ENCODE data around the gene SPINT3.

SPINT3 gene

GRCh38 chr20:45547206-45547770, 31.9 kb upstream of the SPINT3 start, which contains the start of gene EPPIN:
TSS of gene EPPIN (minus strand) at chr20:45547401. CDS start at chr20:45547357, 44 bp downstream.
- TF ChIP-seq, protein P1, sequence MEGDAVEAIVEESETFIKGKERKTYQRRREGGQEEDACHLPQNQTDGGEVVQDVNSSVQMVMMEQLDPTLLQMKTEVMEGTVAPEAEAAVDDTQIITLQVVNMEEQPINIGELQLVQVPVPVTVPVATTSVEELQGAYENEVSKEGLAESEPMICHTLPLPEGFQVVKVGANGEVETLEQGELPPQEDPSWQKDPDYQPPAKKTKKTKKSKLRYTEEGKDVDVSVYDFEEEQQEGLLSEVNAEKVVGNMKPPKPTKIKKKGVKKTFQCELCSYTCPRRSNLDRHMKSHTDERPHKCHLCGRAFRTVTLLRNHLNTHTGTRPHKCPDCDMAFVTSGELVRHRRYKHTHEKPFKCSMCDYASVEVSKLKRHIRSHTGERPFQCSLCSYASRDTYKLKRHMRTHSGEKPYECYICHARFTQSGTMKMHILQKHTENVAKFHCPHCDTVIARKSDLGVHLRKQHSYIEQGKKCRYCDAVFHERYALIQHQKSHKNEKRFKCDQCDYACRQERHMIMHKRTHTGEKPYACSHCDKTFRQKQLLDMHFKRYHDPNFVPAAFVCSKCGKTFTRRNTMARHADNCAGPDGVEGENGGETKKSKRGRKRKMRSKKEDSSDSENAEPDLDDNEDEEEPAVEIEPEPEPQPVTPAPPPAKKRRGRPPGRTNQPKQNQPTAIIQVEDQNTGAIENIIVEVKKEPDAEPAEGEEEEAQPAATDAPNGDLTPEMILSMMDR (conservative IDR thresholded peaks at IDR 0.05; ENCODE audit: low read length) = no peak
- no peak for DNase-seq (ENCODE audit: low read depth)
- H3K4me3 ChIP-seq (ENCODE audit: low read length) = no peak within 1 kb of the TSS

DNA sequence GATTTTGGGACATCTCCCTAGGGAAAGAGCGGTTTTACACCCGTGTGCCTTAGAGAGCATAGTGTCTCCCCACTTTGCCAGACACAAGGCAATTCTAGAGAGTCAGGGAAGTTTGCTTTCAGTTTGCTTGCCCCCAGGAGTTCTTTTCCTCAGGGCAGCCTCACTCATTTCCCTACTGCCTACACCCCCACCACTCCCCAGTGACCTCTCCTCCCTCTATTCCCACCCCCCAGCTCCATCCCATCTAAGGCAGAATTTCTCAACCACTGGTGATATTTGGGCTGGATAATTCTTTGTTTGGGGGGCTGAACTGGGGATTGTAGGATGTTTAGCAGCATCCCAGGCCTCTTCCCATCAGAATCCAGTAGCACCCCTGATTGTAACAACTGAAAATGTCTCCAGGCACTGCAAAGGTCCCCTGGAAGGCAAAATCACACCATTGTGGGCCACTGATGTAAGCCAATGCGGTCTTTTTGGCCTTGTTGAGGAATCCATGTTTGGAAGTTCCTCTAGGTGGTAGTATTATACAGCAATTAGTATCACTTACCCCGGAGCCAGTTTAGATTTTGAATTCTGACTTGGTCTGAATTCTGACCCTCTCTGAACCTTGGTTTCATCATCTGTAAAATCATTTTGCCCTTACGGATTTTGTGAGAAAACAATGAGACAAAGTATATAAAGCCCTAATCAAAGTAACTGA, 30.5 kb upstream of the SPINT3 start:
- no peak overlapping the region for H3K4me3 ChIP-seq (ENCODE audit: low read length)
- TF ChIP-seq, protein P1 (conservative IDR thresholded peaks at IDR 0.05; ENCODE audit: low read length) = peak; percentile 51
- DNase-seq (ENCODE audit: low read depth) = peak; percentile 40

DNA sequence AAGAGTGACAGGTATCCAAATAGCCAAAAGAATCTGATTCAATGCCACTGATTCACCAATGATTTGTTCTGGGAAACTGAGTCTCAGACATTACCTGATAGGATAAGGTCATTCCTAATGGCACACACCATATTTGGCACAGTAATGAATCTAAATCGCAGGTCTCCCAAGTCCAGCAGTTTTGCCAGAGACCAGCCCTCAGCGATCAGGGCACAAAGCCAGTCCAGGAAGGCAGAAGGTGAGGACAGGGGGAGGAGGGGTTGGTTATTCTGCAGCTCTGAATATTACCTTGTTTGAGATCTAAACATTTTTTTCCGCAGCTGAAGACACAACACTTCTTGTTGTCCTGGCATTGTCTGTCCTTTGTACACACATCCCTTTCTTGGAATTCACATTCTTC, 29.9 kb upstream of the SPINT3 start:
- DNase-seq (ENCODE audit: low read depth) = no peak
- no peak overlapping the region for H3K4me3 ChIP-seq (ENCODE audit: low read length)
- TF ChIP-seq, protein P1 (conservative IDR thresholded peaks at IDR 0.05; ENCODE audit: low read length) = no peak

DNA sequence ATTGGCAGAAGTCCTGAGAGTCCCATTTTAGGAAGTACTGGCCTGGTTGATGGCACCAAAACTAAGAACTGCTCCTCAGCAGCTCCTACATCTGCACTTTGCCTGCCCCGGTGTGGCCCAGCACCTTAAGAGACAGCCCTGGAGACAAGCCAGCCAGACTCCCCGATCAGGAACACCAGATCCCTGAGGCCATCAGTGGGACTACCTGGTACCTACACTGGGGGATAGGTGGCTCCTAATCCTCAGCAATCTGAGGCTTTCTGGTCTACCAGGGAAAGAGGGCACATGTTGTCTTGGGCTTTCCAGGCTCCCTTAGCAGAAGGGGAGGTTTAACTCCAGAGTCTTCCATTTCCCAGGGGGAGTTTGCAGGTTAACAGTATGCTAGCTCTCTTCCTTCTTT, 24.0 kb upstream of the SPINT3 start, which contains the start of gene WFDC6:
WFDC6 (minus strand) TSS at position 101 of the 400 bp plus-strand sequence; CDS start at position 26, 75 bp downstream.
- no peak within 1 kb of the TSS for H3K4me3 ChIP-seq (ENCODE audit: low read length)
- TF ChIP-seq, protein P1 (conservative IDR thresholded peaks at IDR 0.05; ENCODE audit: low read length) = no peak
- DNase-seq (ENCODE audit: low read depth) = no peak

DNA sequence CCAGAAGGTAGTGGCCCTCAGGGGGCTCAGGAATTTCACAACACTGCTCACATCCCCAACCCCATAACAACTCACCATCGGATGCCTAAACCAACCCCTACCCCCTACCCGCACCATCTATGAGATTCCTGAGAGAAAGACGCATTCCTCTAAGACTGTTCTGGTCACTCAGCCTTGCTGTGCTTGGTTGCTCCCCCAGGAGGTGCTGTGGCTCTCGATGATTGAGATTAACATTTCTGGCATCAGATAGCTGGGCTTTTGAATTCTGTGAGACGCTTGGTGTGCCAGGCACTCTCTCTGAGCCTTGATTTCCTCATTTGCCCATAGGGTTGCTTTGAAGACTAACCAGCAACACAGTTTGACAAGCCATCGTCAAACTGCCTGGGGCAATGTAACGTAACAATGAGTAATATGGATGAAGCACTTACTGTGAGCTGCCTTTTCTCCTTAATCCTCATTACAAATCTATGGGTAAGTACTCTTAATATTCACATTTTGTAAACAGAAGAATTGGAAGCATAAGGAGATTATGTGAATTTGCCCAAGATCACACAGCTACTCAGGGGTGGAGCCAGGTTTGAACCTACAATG, 22.9 kb upstream of the SPINT3 start:
- no peak for DNase-seq (ENCODE audit: low read depth)
- TF ChIP-seq, protein P1 (conservative IDR thresholded peaks at IDR 0.05; ENCODE audit: low read length) = no peak
- no peak overlapping the region for H3K4me3 ChIP-seq (ENCODE audit: low read length)

GRCh38 chr20:45527294-45527693, 11.9 kb upstream of the SPINT3 start:
- H3K4me3 ChIP-seq (ENCODE audit: low read length) = no peak overlapping the region
- no peak for DNase-seq (ENCODE audit: low read depth)
- TF ChIP-seq, protein P1 (conservative IDR thresholded peaks at IDR 0.05; ENCODE audit: low read length) = no peak

Data from AG10803 (cell line).